K562 (cell line): ENCODE results near the gene HMCN2. TPM values are rescaled to one million over a fixed set of nuclear protein-coding genes. Genes with fewer than 3 reads are reported as not detected.

ENCODE experiments used
- ATAC-seq: fragments of 200-7000 bp; cut with Tn5 transposase; 3 replicates; pipeline ENCODE4 v1.9.1; 2020; ENCODE audit warnings: moderate library complexity
- BruUV-seq: library from RNA; stranded (reverse); fragments of 400-500 nt; replicated peaks from 2 replicates; lab custom pipeline; 2021; lab: Mats Ljungman, UMichigan
- CTCF ChIA-PET: fragments of 300-600 bp; formaldehyde crosslinking; extraction: SDS; loops from one replicate; lab custom pipeline; 2021; ENCODE audit warnings: low intra/inter-chr PET ratio; lab: Yijun Ruan, JAX
- POLR2A ChIA-PET: fragments of 300-600, 350-650 bp; sonication (Branson Sonifier 250); formaldehyde crosslinking; extraction: SDS; loops from one replicate; lab custom pipeline; 2021; ENCODE audit warnings: antibody characterized with exemption, inconsistent platforms; lab: Yijun Ruan, JAX
- DNase-seq, 4 experiments: peaks; one replicate each; pipeline versions ENCODE4 v3.0.0 to v3.0.0-alpha.2; 2011 to 2018; ENCODE audit warnings: low spot score in 3 of 4, mixed read lengths in 3 of 4; ENCODE audit errors: extremely low read depth in 1 of 4
- FAIRE-seq: peaks from 2 replicates; lab custom pipeline; 2011; peaks lifted over from hg19 to GRCh38; lab: Jason Lieb, UNC
- H2AFZ ChIP-seq: 2 replicates; pipeline ENCODE4 v1.6.0; 2011; ENCODE audit warnings: low read depth, low read length, control low read depth, inconsistent platforms
- H3K27ac ChIP-seq: fragments of 200-600 bp; 3 replicates; pipeline ENCODE4 v1.8.0; 2011; ENCODE audit warnings: low read depth, mild to moderate bottlenecking, control low read depth, inconsistent platforms, low read length, moderate library complexity, mixed read lengths; ENCODE audit errors: extremely low read depth
- H3K27me3 ChIP-seq, 2 experiments: fragments of 300-600 bp in 1 of 2; 2 replicates in 1 of 2; 3 replicates in 1 of 2; pipeline versions ENCODE4 v1.6.0 to v1.8.0; 2011; ENCODE audit warnings: inconsistent platforms in 2 of 2, low read length in 2 of 2, mild to moderate bottlenecking in 1 of 2, mixed read lengths in 1 of 2, moderate library complexity in 1 of 2; ENCODE audit not compliant: control insufficient read depth in 2 of 2, insufficient read depth in 2 of 2
- H3K36me3 ChIP-seq: fragments of 300-600 bp; 3 replicates; pipeline ENCODE4 v1.8.0; 2011; ENCODE audit warnings: mild to moderate bottlenecking, low read length, inconsistent platforms; ENCODE audit not compliant: control insufficient read depth, insufficient read depth
- H3K4me1 ChIP-seq, 2 experiments: fragments of 200-600 bp in 1 of 2; replicated peaks in 1 of 2; 2 replicates in 1 of 2; 3 replicates in 1 of 2; pipeline versions ENCODE4 v1.5.1 to v1.8.0; 2011; ENCODE audit warnings: inconsistent platforms in 2 of 2, low read length in 2 of 2, mild to moderate bottlenecking in 1 of 2, mixed read lengths in 1 of 2, moderate library complexity in 1 of 2; ENCODE audit not compliant: control insufficient read depth in 2 of 2, insufficient read depth in 2 of 2
- H3K4me2 ChIP-seq: 2 replicates; pipeline ENCODE4 v1.6.1; 2011; ENCODE audit warnings: low read length, control low read depth, inconsistent platforms, mixed read lengths; ENCODE audit not compliant: insufficient read depth
- H3K4me3 ChIP-seq: fragments of 200-600 bp; sonication (generic), shearing (Covaris generic); 2 replicates; pipeline ENCODE4 v1.5.1; 2016; ENCODE audit warnings: control low read depth, inconsistent platforms
- H3K79me2 ChIP-seq: fragments of 200-600 bp; 3 replicates; pipeline ENCODE4 v1.8.0; 2011; ENCODE audit warnings: low read length, inconsistent platforms; ENCODE audit not compliant: control insufficient read depth, insufficient read depth
- H3K9ac ChIP-seq, 2 experiments: 2 replicates each; pipeline versions ENCODE4 v1.6.0 to v1.6.1; 2011; ENCODE audit warnings: low read depth in 2 of 2, low read length in 2 of 2, control low read depth in 1 of 2, inconsistent platforms in 1 of 2, mild to moderate bottlenecking in 1 of 2, mixed read lengths in 1 of 2; ENCODE audit not compliant: insufficient read depth in 1 of 2
- H3K9me1 ChIP-seq: one replicate; pipeline ENCODE4 v1.6.0; 2011; ENCODE audit warnings: inconsistent platforms, mild to moderate bottlenecking, low read length, moderate library complexity; ENCODE audit not compliant: control insufficient read depth, insufficient read depth
- H3K9me3 ChIP-seq: replicated peaks from 2 replicates; pipeline ENCODE4 v1.5.1; 2011; ENCODE audit warnings: low read depth, low read length, inconsistent platforms; ENCODE audit not compliant: control insufficient read depth, insufficient read depth
- H4K20me1 ChIP-seq: replicated peaks from 2 replicates; pipeline ENCODE4 v1.6.1; 2011; ENCODE audit warnings: low read length, inconsistent platforms, mixed read lengths; ENCODE audit not compliant: control insufficient read depth, insufficient read depth
- NFYB ChIP-seq: IDR thresholded peaks from 2 replicates; pipeline ENCODE4 v1.6.1; 2011; ENCODE audit warnings: mild to moderate bottlenecking, moderate library complexity; ENCODE audit not compliant: insufficient read length; ENCODE audit errors: extremely low read depth
- PBX2 ChIP-seq, 2 experiments: IDR thresholded peaks in 1 of 2; conservative IDR thresholded peaks in 1 of 2; 2 replicates each; pipeline ENCODE4 v1.6.1; 2016; ENCODE audit warnings: low read depth in 2 of 2, mild to moderate bottlenecking in 1 of 2, missing compliant biosample characterization in 1 of 2, missing genetic modification characterization in 1 of 2, moderate library complexity in 1 of 2
- PCBP2 ChIP-seq: fragments of 200-400 bp; formaldehyde crosslinking; IDR thresholded peaks from 2 replicates; pipeline ENCODE4 v1.6.1; 2018; ENCODE audit warnings: low read length, low read depth, mild to moderate bottlenecking, moderate library complexity; ENCODE audit not compliant: poor library complexity, severe bottlenecking
- PKNOX1 ChIP-seq: fragments of 450-650 bp; IDR thresholded peaks from 2 replicates; pipeline ENCODE4 v1.6.1; 2016
- WGBS: fragments of 100-300 bp; shearing (Covaris generic); methylation state at CpG from one replicate; pipeline ENCODE4 v1.1.6; 2016; ENCODE audit warnings: low coverage, mixed read lengths; ENCODE audit not compliant: insufficient coverage; ENCODE audit errors: missing lambda C conversion rate; 5-methylcytosine and 5-hydroxymethylcytosine counted together
- in situ Hi-C: fragments of 300-500 bp; cut with MboI; formaldehyde crosslinking; loops from 4 replicates; pipeline ENCODE4 v1.15.0; 2018; ENCODE audit warnings: inconsistent platforms, mixed read lengths
- intact Hi-C: fragments of 100-400 bp; cut with micrococcal nuclease; formaldehyde crosslinking; loops from 2 replicates; pipeline ENCODE4 v1.14.2; 2022
- polyA plus RNA-seq, 8 experiments: library from polyadenylated mRNA; depleted of rRNA in 4 of 8; stranded (reverse) in 5 of 8; unstranded in 3 of 8; fragments of >200 nt; fragmentation: Nextera tagmentation in 2 of 8; fragmentation: Illumina TruSeq in 1 of 8; extraction: Ambion mirVana in 2 of 8; extraction: Trizol in 1 of 8; gene quantifications; 2 replicates each; pipeline versions ENCODE4 v1.2.1 to v1.2.3, GENCODE V29; 2011 to 2014; ENCODE audit warnings: inconsistent platforms in 1 of 8, missing spikeins in 1 of 8
- total RNA-seq, 7 experiments: library from RNA; depleted of rRNA in 6 of 7; stranded (reverse); fragments of >200 nt in 6 of 7; fragmentation: Illumina TruSeq in 2 of 7; extraction: Trizol in 2 of 7; gene quantifications; 2 replicates each; pipeline versions ENCODE4 v1.2.1 to v1.2.3, GENCODE V29; 2011 to 2021; ENCODE audit warnings: low replicate concordance in 1 of 7
- TF ChIP-seq, protein P1 (sequence below): fragments of 250-450 bp; sonication (Bioruptor Pico); IDR thresholded peaks from 2 replicates; pipeline ENCODE4 v1.4.0; 2020

The HMCN2 gene
- total and polyA plus RNA-seq, 9 of the 15 experiments (the other 6 are each of a cell fraction or from before 2014, with no cell fraction given): 0.01 TPM; not detected in 8

DNA sequence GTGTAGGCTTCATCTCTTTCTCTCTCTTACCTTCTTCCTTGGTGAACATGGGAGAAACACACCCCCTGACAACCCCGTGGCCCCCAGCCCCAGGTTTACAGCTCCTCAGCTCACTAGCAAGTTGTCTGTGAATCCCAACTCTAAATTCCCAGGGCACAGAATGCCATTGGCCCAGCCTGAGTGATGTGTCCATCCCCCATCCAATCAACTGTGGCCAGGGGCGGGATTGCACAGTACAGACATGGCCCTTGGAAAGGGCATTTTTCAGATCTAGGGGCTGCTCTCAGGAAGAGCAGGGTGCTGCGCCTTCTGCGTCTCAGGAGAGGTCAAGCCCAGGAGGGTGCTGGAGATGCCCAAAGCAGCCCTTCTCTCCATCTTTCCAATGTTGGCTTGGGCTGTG lies 131.0 kb downstream of the HMCN2 start:
- in situ Hi-C loops: no loop called here
- no peak overlapping the region for H3K27ac ChIP-seq
- no peaks in the 10 kb centered on the region for H4K20me1 ChIP-seq
- ChIA-PET CTCF (no interaction called here), POLR2A (no interaction called here)
- FAIRE-seq (no peak), ATAC-seq (peak; percentile 75), DNase-seq (peak in 3 of 4 experiments; percentile 59 to 61 (median 59))
- TF ChIP-seq PKNOX1 (peak; percentile 75), PBX2 (CRISPR knock-in tag; IDR thresholded peaks at IDR 0.05; ENCODE audit: low read depth) (no peak), PBX2 (tag; conservative IDR thresholded peaks at IDR 0.05; ENCODE audit: low read depth) (0 out of 2 replicates have a peak, but pooled peaks have one; percentile 18), NFYB (peak; percentile 36), PCBP2 (no peak)
- TF ChIP-seq, protein P1, sequence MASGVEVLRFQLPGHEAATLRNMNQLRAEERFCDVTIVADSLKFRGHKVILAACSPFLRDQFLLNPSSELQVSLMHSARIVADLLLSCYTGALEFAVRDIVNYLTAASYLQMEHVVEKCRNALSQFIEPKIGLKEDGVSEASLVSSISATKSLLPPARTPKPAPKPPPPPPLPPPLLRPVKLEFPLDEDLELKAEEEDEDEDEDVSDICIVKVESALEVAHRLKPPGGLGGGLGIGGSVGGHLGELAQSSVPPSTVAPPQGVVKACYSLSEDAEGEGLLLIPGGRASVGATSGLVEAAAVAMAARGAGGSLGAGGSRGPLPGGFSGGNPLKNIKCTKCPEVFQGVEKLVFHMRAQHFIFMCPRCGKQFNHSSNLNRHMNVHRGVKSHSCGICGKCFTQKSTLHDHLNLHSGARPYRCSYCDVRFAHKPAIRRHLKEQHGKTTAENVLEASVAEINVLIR (CRISPR knock-in tag): no peak
- H3K4me3 ChIP-seq: no peak overlapping the region
- no peak overlapping the region for H2AFZ ChIP-seq
- no peak overlapping the region; the same call in 1 of the 2 replicates for H3K4me2 ChIP-seq
- intact Hi-C loops: no loop called here
- no peaks in the 10 kb centered on the region for H3K79me2 ChIP-seq
- H3K9me3 ChIP-seq: no peaks in the 10 kb centered on the region
- peaks cover 0 to 19% of the 10 kb centered on the region in 2 experiments; a peak in 2 of 5 replicates for H3K4me1 ChIP-seq
- H3K36me3 ChIP-seq: no peaks in the 10 kb centered on the region
- H3K9me1 ChIP-seq: no peaks in the 10 kb centered on the region
- 33% methylated on average over 4 of the region's 4 CpGs for WGBS
- H3K9ac ChIP-seq: no peak overlapping the region
- no TSS peak for BruUV-seq
- H3K27me3 ChIP-seq: peaks cover 9 to 45% of the 10 kb centered on the region in 2 experiments; a peak in 4 of 5 replicates
